Measurements from ENCODE around the gene RNF151.

- no peak for TF ChIP-seq CBFB (IDR thresholded peaks at IDR 0.05; ENCODE audit: low read depth)
- TF ChIP-seq USF2 (IDR thresholded peaks at IDR 0.05; ENCODE audit: borderline replicate concordance, low read depth, low read length): no peak
- TF ChIP-seq EGR1 (IDR thresholded peaks at IDR 0.05; ENCODE audit: borderline replicate concordance in 1 of 2, low read depth in 2 of 2, low read length in 2 of 2): no peak
- no peak for TF ChIP-seq TCF3 (IDR thresholded peaks at IDR 0.05; ENCODE audit: borderline replicate concordance, insufficient read depth, low read depth, low read length)
Measured at GRCh38 chr16:1993731-1994131, 27.1 kb downstream of the RNF151 start.

Measured in GM12878 (cell line).